Measurements from ENCODE around the gene AKT1. TPM values are rescaled to one million over a fixed set of nuclear protein-coding genes. Genes with fewer than 3 reads are reported as not detected.

The AKT1 gene
- total and polyA plus RNA-seq, 2 experiments from 2014 or later: 16.9 to 164 TPM

GRCh38 chr14:104786726-104787675 lies 8.5 kb downstream of the AKT1 start:
- in situ Hi-C loops (cut with MboI): no loop called here
- TF ChIP-seq EZH2 (IDR thresholded peaks at IDR 0.05; ENCODE audit: insufficient read depth, poor library complexity, severe bottlenecking) (no peak), EZH2phosphoT487 (IDR thresholded peaks at IDR 0.05; ENCODE audit: insufficient read depth, low read depth) (no peak)

GRCh38 chr14:104786091-104786586 lies 9.4 kb downstream of the AKT1 start:
- Histone ChIP-seq H3K27me3 (replicated peaks; ENCODE audit: insufficient read depth) (no peaks in the 10 kb centered on the region), H3F3A (ENCODE audit: insufficient read depth) (no peaks in the 10 kb centered on the region), H3K4me2 (ENCODE audit: unreplicated experiment) (no peak overlapping the region), H3K27ac (no peak overlapping the region), H4K20me1 (ENCODE audit: insufficient read depth) (no peaks in the 10 kb centered on the region), H3K9ac (no peak overlapping the region), H3K36me3 (ENCODE audit: low read depth) (no peaks in the 10 kb centered on the region), H2AFZ (no peak overlapping the region), H3K9me2 (ENCODE audit: insufficient read depth) (no peaks in the 10 kb centered on the region), H3K4me3 (no peak overlapping the region), H3K79me2 (ENCODE audit: insufficient read depth) (peaks cover 54% of the 10 kb centered on the region), H3K9me3 (ENCODE audit: low read depth) (no peaks in the 10 kb centered on the region), H3K4me1 (ENCODE audit: insufficient read depth) (no peaks in the 10 kb centered on the region)
- no peak for TF ChIP-seq EZH2 (IDR thresholded peaks at IDR 0.05; ENCODE audit: insufficient read depth, poor library complexity, severe bottlenecking)
- in situ Hi-C loops (cut with MboI): no loop called here
- 75 to 79% methylated on average over 10 to 12 of the region's 14 CpGs for WGBS, 2 experiments (ENCODE audit: low coverage in 1 of 2, low lambda C conversion rate in 2 of 2, missing lambda C conversion rate in 2 of 2)
- no peak for DNase-seq

More at GRCh38 chr14:104786726-104787675, 8.5 kb downstream of the AKT1 start:
- H3K4me3 ChIP-seq: no peak overlapping the region
- no peaks in the 10 kb centered on the region for H3K27me3 ChIP-seq (replicated peaks; ENCODE audit: insufficient read depth)
- 82% methylated on average over 30 of the region's 30 CpGs for WGBS, 2 experiments (ENCODE audit: low coverage in 1 of 2, low lambda C conversion rate in 2 of 2, missing lambda C conversion rate in 2 of 2)
- H3K4me1 ChIP-seq (ENCODE audit: insufficient read depth): no peaks in the 10 kb centered on the region
- no peaks in the 10 kb centered on the region for H3K36me3 ChIP-seq (ENCODE audit: low read depth)
- no peaks in the 10 kb centered on the region for H3K9me3 ChIP-seq (ENCODE audit: low read depth)
- H2AFZ ChIP-seq: no peak overlapping the region
- H3K79me2 ChIP-seq (ENCODE audit: insufficient read depth): peaks cover 63% of the 10 kb centered on the region
- no peaks in the 10 kb centered on the region for H4K20me1 ChIP-seq (ENCODE audit: insufficient read depth)
- no peak overlapping the region for H3K9ac ChIP-seq
- H3K4me2 ChIP-seq (ENCODE audit: unreplicated experiment): no peak overlapping the region
- no peak for DNase-seq
- no peaks in the 10 kb centered on the region for H3K9me2 ChIP-seq (ENCODE audit: insufficient read depth)
- H3K27ac ChIP-seq: no peak overlapping the region
- H3F3A ChIP-seq (ENCODE audit: insufficient read depth): no peaks in the 10 kb centered on the region

GRCh38 chr14:104785708-104786080 lies 9.9 kb downstream of the AKT1 start:
- WGBS, 2 experiments (ENCODE audit: low coverage in 1 of 2, low lambda C conversion rate in 2 of 2, missing lambda C conversion rate in 2 of 2): 85% methylated on average over 9 to 13 of the region's 13 CpGs
- Histone ChIP-seq H3K79me2 (ENCODE audit: insufficient read depth) (peaks cover 50% of the 10 kb centered on the region), H3K4me1 (ENCODE audit: insufficient read depth) (no peaks in the 10 kb centered on the region), H3K9me2 (ENCODE audit: insufficient read depth) (no peaks in the 10 kb centered on the region), H3F3A (ENCODE audit: insufficient read depth) (no peaks in the 10 kb centered on the region), H3K27me3 (replicated peaks; ENCODE audit: insufficient read depth) (no peaks in the 10 kb centered on the region), H3K36me3 (ENCODE audit: low read depth) (no peaks in the 10 kb centered on the region), H3K9me3 (ENCODE audit: low read depth) (no peaks in the 10 kb centered on the region), H2AFZ (no peak overlapping the region), H3K27ac (no peak overlapping the region), H3K4me2 (ENCODE audit: unreplicated experiment) (no peak overlapping the region), H3K4me3 (no peak overlapping the region), H3K9ac (no peak overlapping the region), H4K20me1 (ENCODE audit: insufficient read depth) (no peaks in the 10 kb centered on the region)
- no peak for TF ChIP-seq EZH2 (IDR thresholded peaks at IDR 0.05; ENCODE audit: insufficient read depth, poor library complexity, severe bottlenecking)
- no peak for TF ChIP-seq EZH2phosphoT487 (IDR thresholded peaks at IDR 0.05; ENCODE audit: insufficient read depth, low read depth)
- no peak for DNase-seq
- in situ Hi-C loops (cut with MboI): no loop called here

GRCh38 chr14:104784846-104785707 lies 10.5 kb downstream of the AKT1 start:
- H4K20me1 ChIP-seq (ENCODE audit: insufficient read depth): no peaks in the 10 kb centered on the region
- no peak overlapping the region for H3K4me2 ChIP-seq (ENCODE audit: unreplicated experiment)
- H3K9me3 ChIP-seq (ENCODE audit: low read depth): no peaks in the 10 kb centered on the region
- no peak for TF ChIP-seq EZH2phosphoT487 (IDR thresholded peaks at IDR 0.05; ENCODE audit: insufficient read depth, low read depth)
- no peak for TF ChIP-seq EZH2 (IDR thresholded peaks at IDR 0.05; ENCODE audit: insufficient read depth, poor library complexity, severe bottlenecking)
- no peaks in the 10 kb centered on the region for H3K9me2 ChIP-seq (ENCODE audit: insufficient read depth)
- no peak overlapping the region for H2AFZ ChIP-seq
- no peaks in the 10 kb centered on the region for H3K27me3 ChIP-seq (replicated peaks; ENCODE audit: insufficient read depth)
- DNase-seq: no peak
- H3K4me3 ChIP-seq: no peak overlapping the region
- no peaks in the 10 kb centered on the region for H3F3A ChIP-seq (ENCODE audit: insufficient read depth)
- no peaks in the 10 kb centered on the region for H3K36me3 ChIP-seq (ENCODE audit: low read depth)
- peaks cover 44% of the 10 kb centered on the region for H3K79me2 ChIP-seq (ENCODE audit: insufficient read depth)
- WGBS, 2 experiments (ENCODE audit: low coverage in 1 of 2, low lambda C conversion rate in 2 of 2, missing lambda C conversion rate in 2 of 2): 78 to 82% methylated on average over 28 to 35 of the region's 36 CpGs
- no peak overlapping the region for H3K27ac ChIP-seq
- no peak overlapping the region for H3K9ac ChIP-seq
- in situ Hi-C loops (cut with MboI): no loop called here
- H3K4me1 ChIP-seq (ENCODE audit: insufficient read depth): no peaks in the 10 kb centered on the region
